Mesendoderm (in vitro differentiated cells): ENCODE data around the gene QKI.

Experiments
- DNase-seq: peaks from one replicate; pipeline ENCODE4 v3.0.0; 2013
- H2AK5ac ChIP-seq: 2 replicates; pipeline ENCODE4 v1.6.1; 2013; ENCODE audit warnings: low read length, inconsistent platforms
- H2BK120ac ChIP-seq: 2 replicates; pipeline ENCODE4 v1.6.1; 2013; ENCODE audit warnings: low read depth, mild to moderate bottlenecking, low read length, moderate library complexity, mixed read lengths
- H2BK15ac ChIP-seq: replicated peaks from 2 replicates; pipeline ENCODE4 v1.6.1; 2013; ENCODE audit warnings: low read depth, mild to moderate bottlenecking, moderate library complexity
- H2BK5ac ChIP-seq: 2 replicates; pipeline ENCODE4 v1.6.1; 2013; ENCODE audit warnings: low read length, inconsistent platforms
- H3K18ac ChIP-seq: 2 replicates; pipeline ENCODE4 v1.6.1; 2013; ENCODE audit warnings: mild to moderate bottlenecking, low read length, mixed read lengths
- H3K23ac ChIP-seq: one replicate; pipeline ENCODE4 v1.6.1; 2013; ENCODE audit warnings: low read length
- H3K27ac ChIP-seq: 2 replicates; pipeline ENCODE4 v1.5.1; 2013; ENCODE audit warnings: low read depth, mild to moderate bottlenecking, inconsistent platforms, low read length, moderate library complexity
- H3K27me3 ChIP-seq: 2 replicates; pipeline ENCODE4 v1.6.1; 2013; ENCODE audit warnings: low read length, control low read depth, mild to moderate bottlenecking, inconsistent platforms; ENCODE audit not compliant: insufficient read depth, poor library complexity
- H3K36me3 ChIP-seq: 2 replicates; pipeline ENCODE4 v1.6.1; 2013; ENCODE audit warnings: low read length, inconsistent platforms; ENCODE audit not compliant: control insufficient read depth, insufficient read depth
- H3K4ac ChIP-seq: one replicate; pipeline ENCODE4 v1.6.1; 2013; ENCODE audit warnings: low read depth, mild to moderate bottlenecking, low read length, moderate library complexity
- H3K4me1 ChIP-seq: 2 replicates; pipeline ENCODE4 v1.6.1; 2013; ENCODE audit warnings: low read depth, low read length, inconsistent platforms; ENCODE audit not compliant: control insufficient read depth
- H3K4me2 ChIP-seq: 2 replicates; pipeline ENCODE4 v1.6.1; 2013; ENCODE audit warnings: low read length
- H3K4me3 ChIP-seq: 2 replicates; pipeline ENCODE4 v1.5.1; 2013; ENCODE audit warnings: mild to moderate bottlenecking, low read length
- H3K56ac ChIP-seq: one replicate; pipeline ENCODE4 v1.6.1; 2013; ENCODE audit warnings: low read length
- H3K79me1 ChIP-seq: 2 replicates; pipeline ENCODE4 v1.6.1; 2013; ENCODE audit warnings: low read length, inconsistent platforms
- H3K79me2 ChIP-seq: 2 replicates; pipeline ENCODE4 v1.6.1; 2013; ENCODE audit warnings: mild to moderate bottlenecking, low read length; ENCODE audit not compliant: control insufficient read depth, insufficient read depth
- H3K9ac ChIP-seq: 2 replicates; pipeline ENCODE4 v1.6.1; 2013; ENCODE audit warnings: low read length, inconsistent platforms
- H4K5ac ChIP-seq: one replicate; pipeline ENCODE4 v1.6.1; 2013; ENCODE audit warnings: low read length
- H4K8ac ChIP-seq: one replicate; pipeline ENCODE4 v1.6.1; 2013; ENCODE audit warnings: low read depth, mild to moderate bottlenecking, control low read depth, low read length, moderate library complexity
- WGBS: extraction: QIAGEN DNeasy Blood & Tissue Kit; methylation state at CpG from one replicate; pipeline ENCODE4 v1.1.7; 2013; ENCODE audit warnings: low lambda C conversion rate, missing lambda C conversion rate; ENCODE audit not compliant: insufficient coverage; ENCODE audit errors: extremely low coverage; 5-methylcytosine and 5-hydroxymethylcytosine counted together

QKI gene

GRCh38 chr6:163507965-163508364 is 93.4 kb downstream of the QKI start:
- no peak overlapping the region for H3K23ac ChIP-seq
- no peak overlapping the region for H3K4me2 ChIP-seq
- H3K27me3 ChIP-seq: no peaks in the 10 kb centered on the region
- H4K8ac ChIP-seq: no peak overlapping the region
- no peak for DNase-seq
- no peaks in the 10 kb centered on the region for H3K4me1 ChIP-seq
- no peak overlapping the region for H3K56ac ChIP-seq
- peaks cover 23% of the 10 kb centered on the region for H3K79me2 ChIP-seq
- no peak overlapping the region for H3K9ac ChIP-seq
- no peak overlapping the region for H4K5ac ChIP-seq
- H2BK15ac ChIP-seq: no peak overlapping the region
- H2AK5ac ChIP-seq: no peak overlapping the region
- no peak overlapping the region for H3K27ac ChIP-seq
- H3K79me1 ChIP-seq: peaks cover 9% of the 10 kb centered on the region
- H2BK120ac ChIP-seq: no peak overlapping the region
- no peak overlapping the region for H3K18ac ChIP-seq
- no peak overlapping the region for H2BK5ac ChIP-seq
- no peaks in the 10 kb centered on the region for H3K36me3 ChIP-seq
- H3K4ac ChIP-seq: no peak overlapping the region
- no peak overlapping the region for H3K4me3 ChIP-seq
- WGBS: no CpG with 5 or more reads among the region's 1 CpG

GRCh38 chr6:163513003-163513402 is 98.5 kb downstream of the QKI start:
- Histone ChIP-seq H3K4me3 (no peak overlapping the region), H3K18ac (no peak overlapping the region), H3K56ac (no peak overlapping the region), H3K27ac (no peak overlapping the region), H3K79me2 (peaks cover 5% of the 10 kb centered on the region), H3K4me1 (no peaks in the 10 kb centered on the region), H2BK120ac (no peak overlapping the region), H3K9ac (no peak overlapping the region), H2AK5ac (no peak overlapping the region), H3K27me3 (no peaks in the 10 kb centered on the region), H3K79me1 (peaks cover 4% of the 10 kb centered on the region), H2BK5ac (no peak overlapping the region), H4K8ac (no peak overlapping the region), H4K5ac (no peak overlapping the region), H2BK15ac (no peak overlapping the region), H3K23ac (no peak overlapping the region), H3K4me2 (no peak overlapping the region), H3K36me3 (no peaks in the 10 kb centered on the region), H3K4ac (no peak overlapping the region)
- WGBS: no CpG with 5 or more reads among the region's 4 CpGs
- DNase-seq: no peak

- H2BK5ac ChIP-seq: no peak overlapping the region
- no peaks in the 10 kb centered on the region for H3K27me3 ChIP-seq
- H2BK15ac ChIP-seq: no peak overlapping the region
- no peak overlapping the region for H3K27ac ChIP-seq
- no peak overlapping the region for H3K4me3 ChIP-seq
- no peak overlapping the region for H3K18ac ChIP-seq
- H3K79me1 ChIP-seq: peaks cover 4% of the 10 kb centered on the region
- no peak for DNase-seq
- no peak overlapping the region for H2BK120ac ChIP-seq
- H3K9ac ChIP-seq: no peak overlapping the region
- H3K23ac ChIP-seq: no peak overlapping the region
- H4K8ac ChIP-seq: no peak overlapping the region
- no CpG with 5 or more reads among the region's 2 CpGs for WGBS
- H3K56ac ChIP-seq: no peak overlapping the region
- no peak overlapping the region for H4K5ac ChIP-seq
- H3K4me2 ChIP-seq: no peak overlapping the region
- no peaks in the 10 kb centered on the region for H3K4me1 ChIP-seq
- H3K4ac ChIP-seq: no peak overlapping the region
- H2AK5ac ChIP-seq: no peak overlapping the region
- H3K36me3 ChIP-seq: no peaks in the 10 kb centered on the region
- peaks cover 5% of the 10 kb centered on the region for H3K79me2 ChIP-seq
Observed at GRCh38 chr6:163513570-163514166, 99.2 kb downstream of the QKI start.

GRCh38 chr6:163516908-163517307 is 102.4 kb downstream of the QKI start:
- Histone ChIP-seq H3K4ac (no peak overlapping the region), H3K79me2 (peaks cover 9% of the 10 kb centered on the region), H4K5ac (no peak overlapping the region), H3K27me3 (no peaks in the 10 kb centered on the region), H3K79me1 (peaks cover 4% of the 10 kb centered on the region), H3K9ac (no peak overlapping the region), H3K4me2 (no peak overlapping the region), H3K36me3 (no peaks in the 10 kb centered on the region), H3K4me1 (no peaks in the 10 kb centered on the region), H3K18ac (no peak overlapping the region), H2BK5ac (no peak overlapping the region), H2AK5ac (no peak overlapping the region), H2BK15ac (no peak overlapping the region), H4K8ac (no peak overlapping the region), H3K23ac (no peak overlapping the region), H3K56ac (no peak overlapping the region), H3K4me3 (no peak overlapping the region), H2BK120ac (no peak overlapping the region), H3K27ac (no peak overlapping the region)
- no peak for DNase-seq

- Histone ChIP-seq H3K23ac (no peak overlapping the region), H3K4me2 (no peak overlapping the region), H3K4ac (no peak overlapping the region), H3K27ac (no peak overlapping the region), H2BK120ac (no peak overlapping the region), H4K8ac (no peak overlapping the region), H3K36me3 (no peaks in the 10 kb centered on the region), H3K27me3 (no peaks in the 10 kb centered on the region), H3K79me1 (peaks cover 6% of the 10 kb centered on the region), H2BK5ac (no peak overlapping the region), H3K18ac (no peak overlapping the region), H4K5ac (no peak overlapping the region), H2AK5ac (no peak overlapping the region), H3K9ac (no peak overlapping the region), H3K4me3 (no peak overlapping the region), H2BK15ac (no peak overlapping the region), H3K79me2 (peaks cover 15% of the 10 kb centered on the region), H3K4me1 (no peaks in the 10 kb centered on the region), H3K56ac (no peak overlapping the region)
- no CpG with 5 or more reads among the region's 4 CpGs for WGBS
- no peak for DNase-seq
Observed at GRCh38 chr6:163520956-163521355, 106.4 kb downstream of the QKI start.

GRCh38 chr6:163522033-163522432 is 107.5 kb downstream of the QKI start:
- Histone ChIP-seq H3K23ac (no peak overlapping the region), H3K79me2 (peaks cover 15% of the 10 kb centered on the region), H2BK120ac (no peak overlapping the region), H3K27me3 (no peaks in the 10 kb centered on the region), H3K79me1 (peaks cover 6% of the 10 kb centered on the region), H3K56ac (no peak overlapping the region), H4K8ac (no peak overlapping the region), H2BK15ac (no peak overlapping the region), H3K36me3 (no peaks in the 10 kb centered on the region), H3K27ac (no peak overlapping the region), H4K5ac (no peak overlapping the region), H3K18ac (no peak overlapping the region), H2AK5ac (no peak overlapping the region), H3K4ac (no peak overlapping the region), H3K4me1 (no peaks in the 10 kb centered on the region), H3K4me3 (no peak overlapping the region), H2BK5ac (no peak overlapping the region), H3K9ac (no peak overlapping the region), H3K4me2 (no peak overlapping the region)
- DNase-seq: no peak
- WGBS: no CpG with 5 or more reads among the region's 1 CpG
